ENCODE data around the gene AKAP11. TPM values are rescaled to one million over a fixed set of nuclear protein-coding genes. Genes with fewer than 3 reads are reported as not detected.

Gene AKAP11
- total RNA-seq, 1 experiment from 2014 or later: 24.1 TPM

DNA sequence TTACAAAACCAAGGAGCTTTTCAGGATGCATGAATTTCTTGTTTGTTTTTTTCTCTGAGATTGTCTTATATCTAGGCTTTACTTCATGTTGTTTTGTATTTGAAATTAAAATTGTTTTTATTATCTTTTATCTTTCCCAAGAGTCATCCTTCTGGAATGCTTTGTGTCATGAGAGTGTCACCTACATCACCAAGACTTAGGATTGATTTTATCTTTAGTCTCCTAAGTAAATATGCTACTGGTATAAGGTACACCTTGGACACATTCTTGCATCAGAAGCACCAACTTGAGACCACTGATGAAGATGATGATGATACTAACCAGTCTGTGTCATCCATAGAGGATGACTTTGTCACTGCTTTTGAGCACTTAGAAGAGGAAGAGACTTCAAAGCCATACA, 26.4 kb downstream of the AKAP11 start:
- H3K4me1 ChIP-seq (ENCODE audit: insufficient read depth, low read length, poor library complexity, severe bottlenecking): no peaks in the 10 kb centered on the region
- H3K36me3 ChIP-seq (ENCODE audit: insufficient read depth, low read length, poor library complexity, severe bottlenecking): peaks cover 44% of the 10 kb centered on the region
- DNase-seq (ENCODE audit: low spot score): no peak
- H3K4me3 ChIP-seq (ENCODE audit: low read depth, low read length, poor library complexity, severe bottlenecking): no peak overlapping the region
- no peaks in the 10 kb centered on the region for H3K27me3 ChIP-seq (replicated peaks; ENCODE audit: insufficient read depth, low read depth, low read length, poor library complexity)
- TF ChIP-seq, protein P1, sequence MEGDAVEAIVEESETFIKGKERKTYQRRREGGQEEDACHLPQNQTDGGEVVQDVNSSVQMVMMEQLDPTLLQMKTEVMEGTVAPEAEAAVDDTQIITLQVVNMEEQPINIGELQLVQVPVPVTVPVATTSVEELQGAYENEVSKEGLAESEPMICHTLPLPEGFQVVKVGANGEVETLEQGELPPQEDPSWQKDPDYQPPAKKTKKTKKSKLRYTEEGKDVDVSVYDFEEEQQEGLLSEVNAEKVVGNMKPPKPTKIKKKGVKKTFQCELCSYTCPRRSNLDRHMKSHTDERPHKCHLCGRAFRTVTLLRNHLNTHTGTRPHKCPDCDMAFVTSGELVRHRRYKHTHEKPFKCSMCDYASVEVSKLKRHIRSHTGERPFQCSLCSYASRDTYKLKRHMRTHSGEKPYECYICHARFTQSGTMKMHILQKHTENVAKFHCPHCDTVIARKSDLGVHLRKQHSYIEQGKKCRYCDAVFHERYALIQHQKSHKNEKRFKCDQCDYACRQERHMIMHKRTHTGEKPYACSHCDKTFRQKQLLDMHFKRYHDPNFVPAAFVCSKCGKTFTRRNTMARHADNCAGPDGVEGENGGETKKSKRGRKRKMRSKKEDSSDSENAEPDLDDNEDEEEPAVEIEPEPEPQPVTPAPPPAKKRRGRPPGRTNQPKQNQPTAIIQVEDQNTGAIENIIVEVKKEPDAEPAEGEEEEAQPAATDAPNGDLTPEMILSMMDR (conservative IDR thresholded peaks at IDR 0.05; ENCODE audit: low read depth, low read length): no peak
- TF ChIP-seq EZH2 (IDR thresholded peaks at IDR 0.05; ENCODE audit: borderline replicate concordance, low read depth, low read length, poor library complexity, severe bottlenecking): no peak
- BruUV-seq (replicated peaks): no TSS peak
- ChIA-PET POLR2A (ENCODE audit: low non-redundant PET) (no interaction called here), CTCF (no interaction called here)
- intact Hi-C loops (cut with micrococcal nuclease; ENCODE audit: unreplicated experiment): no loop called here
- no peaks in the 10 kb centered on the region for H3K9me3 ChIP-seq (ENCODE audit: low read depth, low read length, poor library complexity, severe bottlenecking)
- no peak overlapping the region for H3K27ac ChIP-seq (ENCODE audit: low read depth, low read length, poor library complexity, severe bottlenecking)

- no TSS peak for BruUV-seq (replicated peaks)
- Histone ChIP-seq H3K4me1 (ENCODE audit: insufficient read depth, low read length, poor library complexity, severe bottlenecking) (no peaks in the 10 kb centered on the region), H3K4me3 (ENCODE audit: low read depth, low read length, poor library complexity, severe bottlenecking) (no peak overlapping the region), H3K27ac (ENCODE audit: low read depth, low read length, poor library complexity, severe bottlenecking) (no peak overlapping the region), H3K9me3 (ENCODE audit: low read depth, low read length, poor library complexity, severe bottlenecking) (no peaks in the 10 kb centered on the region), H3K36me3 (ENCODE audit: insufficient read depth, low read length, poor library complexity, severe bottlenecking) (peaks cover 37% of the 10 kb centered on the region), H3K27me3 (replicated peaks; ENCODE audit: insufficient read depth, low read depth, low read length, poor library complexity) (no peaks in the 10 kb centered on the region)
- intact Hi-C loops (cut with micrococcal nuclease; ENCODE audit: unreplicated experiment): no loop called here
- POLR2A ChIA-PET (ENCODE audit: low non-redundant PET): no interaction called here
- TF ChIP-seq, protein P1 (conservative IDR thresholded peaks at IDR 0.05; ENCODE audit: low read depth, low read length): no peak
- TF ChIP-seq EZH2 (IDR thresholded peaks at IDR 0.05; ENCODE audit: borderline replicate concordance, low read depth, low read length, poor library complexity, severe bottlenecking): no peak
- DNase-seq (ENCODE audit: low spot score): no peak
- CTCF ChIA-PET: no interaction called here
Observed at GRCh38 chr13:42305503-42305902, 33.6 kb downstream of the AKAP11 start.

DNA sequence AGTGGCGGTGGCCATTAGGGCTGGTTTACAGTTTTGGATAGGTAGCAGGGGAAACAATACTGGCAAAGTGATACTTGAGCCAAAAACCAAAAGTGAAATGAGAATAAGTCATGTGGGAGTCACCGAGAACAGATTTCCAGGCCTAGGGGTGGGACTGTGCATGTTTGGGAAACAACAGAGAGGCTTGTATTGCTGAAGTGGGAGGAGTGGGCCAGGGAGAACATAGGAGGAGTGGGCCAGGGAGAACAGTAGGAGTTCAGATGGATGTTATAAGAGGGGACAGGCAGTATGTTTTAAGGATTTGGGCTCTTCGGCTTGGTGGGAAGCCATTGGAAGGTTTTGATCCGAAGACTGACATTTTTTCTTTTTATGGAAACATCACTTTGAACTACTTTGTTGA, 35.5 kb downstream of the AKAP11 start:
- DNase-seq (ENCODE audit: low spot score): no peak
- BruUV-seq (replicated peaks): no TSS peak
- H3K4me3 ChIP-seq (ENCODE audit: low read depth, low read length, poor library complexity, severe bottlenecking): no peak overlapping the region
- intact Hi-C loops (cut with micrococcal nuclease; ENCODE audit: unreplicated experiment): no loop called here
- POLR2A ChIA-PET (ENCODE audit: low non-redundant PET): no interaction called here
- CTCF ChIA-PET: no interaction called here
- H3K9me3 ChIP-seq (ENCODE audit: low read depth, low read length, poor library complexity, severe bottlenecking): no peaks in the 10 kb centered on the region
- H3K36me3 ChIP-seq (ENCODE audit: insufficient read depth, low read length, poor library complexity, severe bottlenecking): peaks cover 26% of the 10 kb centered on the region
- no peak overlapping the region for H3K27ac ChIP-seq (ENCODE audit: low read depth, low read length, poor library complexity, severe bottlenecking)
- H3K4me1 ChIP-seq (ENCODE audit: insufficient read depth, low read length, poor library complexity, severe bottlenecking): no peaks in the 10 kb centered on the region
- no peaks in the 10 kb centered on the region for H3K27me3 ChIP-seq (replicated peaks; ENCODE audit: insufficient read depth, low read depth, low read length, poor library complexity)
- TF ChIP-seq, protein P1 (conservative IDR thresholded peaks at IDR 0.05; ENCODE audit: low read depth, low read length): no peak
- TF ChIP-seq EZH2 (IDR thresholded peaks at IDR 0.05; ENCODE audit: borderline replicate concordance, low read depth, low read length, poor library complexity, severe bottlenecking): no peak
